HFF-Myc (cell line): ENCODE results near the gene PYDC1.
A peak's percentile ranks its signal among the peaks of the same experiment; 100 is the strongest.
"Not testable (repeated sequence)": the region's sequence is repeated elsewhere in the genome, so short reads cannot be mapped to it uniquely, and the experiment has no call there.

Experiments
- DNase-seq: peaks from one replicate; pipeline ENCODE4 v3.0.0-alpha.2; 2011; ENCODE audit warnings: low read depth; ENCODE audit errors: extremely low read depth
- H3K4me3 ChIP-seq: replicated peaks from 2 replicates; pipeline ENCODE4 v1.5.1; 2011; ENCODE audit warnings: low read depth, mild to moderate bottlenecking, control low read depth, low read length
- CTCF ChIP-seq: IDR thresholded peaks from 2 replicates; pipeline ENCODE4 v1.5.1; 2012; ENCODE audit warnings: mild to moderate bottlenecking, low read depth, low read length, control low read depth; ENCODE audit errors: missing control alignments

Gene PYDC1

GRCh38 chr16:31183432-31184428 is 33.2 kb downstream of the PYDC1 start:
- no peak for TF ChIP-seq CTCF
- peak overlapping the region; percentile 86 for H3K4me3 ChIP-seq
- DNase-seq: no peak

GRCh38 chr16:31182391-31182790 is 34.5 kb downstream of the PYDC1 start:
- H3K4me3 ChIP-seq: peak overlapping the region; percentile 86
- TF ChIP-seq CTCF: no peak
- DNase-seq: no peak

GRCh38 chr16:31181102-31181830 is 35.7 kb downstream of the PYDC1 start:
- no peak for TF ChIP-seq CTCF
- DNase-seq: no peak
- H3K4me3 ChIP-seq: peak overlapping the region; percentile 86

GRCh38 chr16:31179747-31180459 is 37.0 kb downstream of the PYDC1 start, which contains the start of gene FUS:
Gene FUS, plus strand, starts transcription at chr16:31180139. Its CDS starts 76 bp downstream, at chr16:31180215.
- peak; percentile 63 for DNase-seq
- peak within 1 kb of the TSS; percentile 86 for H3K4me3 ChIP-seq
- TF ChIP-seq CTCF: no peak

- DNase-seq: no peak
- no peak for TF ChIP-seq CTCF
- H3K4me3 ChIP-seq: peak overlapping the region; percentile 86
Observed at GRCh38 chr16:31179219-31179746, 37.7 kb downstream of the PYDC1 start.

GRCh38 chr16:31177136-31177535 is 39.8 kb downstream of the PYDC1 start:
- no peak for TF ChIP-seq CTCF
- peak; percentile 29 for DNase-seq
- H3K4me3 ChIP-seq: no peak overlapping the region

GRCh38 chr16:31170048-31170447 is 46.9 kb downstream of the PYDC1 start:
- not testable (repeated sequence) for DNase-seq, H3K4me3 ChIP-seq
